ENCODE measurements around the gene HSD17B2. TPM values are rescaled to one million over a fixed set of nuclear protein-coding genes. Genes with fewer than 3 reads are reported as not detected.

The HSD17B2 gene
- polyA plus RNA-seq, 3 donors: not detected

- DNase-seq: no peak
- Mint-ChIP-seq H3K9me3 (no peaks in the 10 kb centered on the region), H3K4me3 (no peak overlapping the region), H3K4me1 (no peaks in the 10 kb centered on the region), H3K36me3 (no peaks in the 10 kb centered on the region), H3K27ac (no peak overlapping the region), H3K27me3 (ENCODE audit: low read depth in 3 of 3) (peaks cover 1 to 8% (median 6%) of the 10 kb centered on the region in 3 donors)
- Histone ChIP-seq H3K9ac (ENCODE audit: insufficient read depth, low read length, poor library complexity, severe bottlenecking) (no peak overlapping the region), H3K4me1 (ENCODE audit: control insufficient read depth in 1 of 2, insufficient read depth in 2 of 2, low read length in 2 of 2) (no peaks in the 10 kb centered on the region), H3K36me3 (replicated peaks in 1 of 2; ENCODE audit: control insufficient read depth in 1 of 2, insufficient read depth in 2 of 2, low read length in 2 of 2) (no peaks in the 10 kb centered on the region), H2AFZ (ENCODE audit: insufficient read depth, low read depth, low read length, poor library complexity, severe bottlenecking) (no peak overlapping the region), H3K9me3 (replicated peaks in 1 of 2; ENCODE audit: control insufficient read depth in 1 of 2, insufficient read depth in 1 of 2, low read length in 2 of 2) (no peaks in the 10 kb centered on the region), H3K4me2 (replicated peaks; ENCODE audit: extremely low read depth, low read length, poor library complexity, severe bottlenecking) (no peak overlapping the region), H4K20me1 (ENCODE audit: insufficient read depth, low read length) (no peaks in the 10 kb centered on the region), H3K79me2 (ENCODE audit: insufficient read depth, low read length) (no peaks in the 10 kb centered on the region), H3K27ac (ENCODE audit: low read depth in 1 of 2, low read length in 2 of 2) (no peak overlapping the region), H3K4me3 (replicated peaks in 1 of 3; ENCODE audit: low read depth in 2 of 3, low read length in 3 of 3) (no peak overlapping the region), H3K27me3 (ENCODE audit: control insufficient read depth in 2 of 2, insufficient read depth in 2 of 2, low read length in 2 of 2) (peaks cover 0 to 2% of the 10 kb centered on the region in 2 donors)
- intact Hi-C loops (cut with micrococcal nuclease): no loop called here
- WGBS (ENCODE audit: insufficient coverage): 100% methylated on average over 1 of the region's 3 CpGs
- no peak for TF ChIP-seq CTCF (IDR thresholded peaks at IDR 0.05)
Measured at GRCh38 chr16:82055117-82055516, 20.1 kb downstream of the HSD17B2 start.

GRCh38 chr16:82055728-82056549 is 20.9 kb downstream of the HSD17B2 start:
- no peaks in the 10 kb centered on the region for H3K4me1 ChIP-seq (ENCODE audit: control insufficient read depth in 1 of 2, insufficient read depth in 2 of 2, low read length in 2 of 2)

More at GRCh38 chr16:82055728-82056549, 20.9 kb downstream of the HSD17B2 start:
- no peaks in the 10 kb centered on the region for H3K4me1 Mint-ChIP-seq
- Histone ChIP-seq H3K9me3 (replicated peaks in 1 of 2; ENCODE audit: control insufficient read depth in 1 of 2, insufficient read depth in 1 of 2, low read length in 2 of 2) (no peaks in the 10 kb centered on the region), H3K27ac (ENCODE audit: low read depth in 1 of 2, low read length in 2 of 2) (no peak overlapping the region), H3K4me3 (replicated peaks in 1 of 3; ENCODE audit: low read depth in 2 of 3, low read length in 3 of 3) (no peak overlapping the region), H2AFZ (ENCODE audit: insufficient read depth, low read depth, low read length, poor library complexity, severe bottlenecking) (no peak overlapping the region), H3K79me2 (ENCODE audit: insufficient read depth, low read length) (no peaks in the 10 kb centered on the region), H3K9ac (ENCODE audit: insufficient read depth, low read length, poor library complexity, severe bottlenecking) (no peak overlapping the region), H3K27me3 (ENCODE audit: control insufficient read depth in 2 of 2, insufficient read depth in 2 of 2, low read length in 2 of 2) (peaks cover 0 to 2% of the 10 kb centered on the region in 2 donors), H4K20me1 (ENCODE audit: insufficient read depth, low read length) (no peaks in the 10 kb centered on the region), H3K36me3 (replicated peaks in 1 of 2; ENCODE audit: control insufficient read depth in 1 of 2, insufficient read depth in 2 of 2, low read length in 2 of 2) (no peaks in the 10 kb centered on the region), H3K4me2 (replicated peaks; ENCODE audit: extremely low read depth, low read length, poor library complexity, severe bottlenecking) (no peak overlapping the region)
- peaks cover 0 to 13% (median 6%) of the 10 kb centered on the region in 3 donors for H3K27me3 Mint-ChIP-seq (ENCODE audit: low read depth in 3 of 3)
- no peak overlapping the region for H3K4me3 Mint-ChIP-seq
- H3K36me3 Mint-ChIP-seq: no peaks in the 10 kb centered on the region
- no peak overlapping the region for H3K27ac Mint-ChIP-seq
- intact Hi-C loops (cut with micrococcal nuclease): no loop called here
- no peaks in the 10 kb centered on the region for H3K9me3 Mint-ChIP-seq
- WGBS (ENCODE audit: insufficient coverage): 90% methylated on average over 3 of the region's 8 CpGs
- TF ChIP-seq CTCF (IDR thresholded peaks at IDR 0.05): no peak
- no peak for DNase-seq
